SK-N-SH (cell line): ENCODE results near the gene SLC6A11. TPM values are rescaled to one million over a fixed set of nuclear protein-coding genes. Genes with fewer than 3 reads are reported as not detected.

Experiments
- CTCF ChIA-PET: fragments of 300-600, 350-600 bp; formaldehyde crosslinking; extraction: SDS; loops from one replicate; lab custom pipeline; 2021; lab: Yijun Ruan, JAX
- POLR2A ChIA-PET: fragments of 350-600 bp; sonication (Branson Sonifier 250); formaldehyde crosslinking; extraction: SDS; loops from one replicate; lab custom pipeline; 2020; ENCODE audit warnings: antibody characterized with exemption, inconsistent platforms; lab: Yijun Ruan, JAX
- DNase-seq: peaks from one replicate; pipeline ENCODE4 v3.0.0; 2012
- H2AFZ ChIP-seq: fragments of 200-600 bp; sonication (generic); 2 replicates; pipeline ENCODE4 v1.8.1; 2016; ENCODE audit warnings: antibody characterized with exemption, mild to moderate bottlenecking, low read depth
- H3F3A ChIP-seq: fragments of 200-600 bp; sonication (generic); replicated peaks from 2 replicates; pipeline ENCODE3; 2016; ENCODE audit warnings: antibody characterized with exemption, mild to moderate bottlenecking; ENCODE audit not compliant: insufficient read depth
- H3K27ac ChIP-seq, 2 experiments: fragments of 200-500 bp in 1 of 2; fragments of 200-600 bp in 1 of 2; sonication (Bioruptor generic) in 1 of 2; sonication (generic), shearing (Covaris generic) in 1 of 2; 2 replicates each; pipeline versions ENCODE4 v1.5.1 to v1.6.1; 2014 to 2016; ENCODE audit warnings: low read depth in 2 of 2, inconsistent platforms in 1 of 2, low read length in 1 of 2, mild to moderate bottlenecking in 1 of 2, mixed read lengths in 1 of 2
- H3K27me3 ChIP-seq: fragments of 200-600 bp; sonication (generic), shearing (Covaris generic); 2 replicates; pipeline ENCODE4 v1.6.1; 2016; ENCODE audit warnings: mixed run types; ENCODE audit not compliant: insufficient read depth
- H3K36me3 ChIP-seq, 2 experiments: fragments of 200-500 bp in 1 of 2; fragments of 200-600 bp in 1 of 2; sonication (Bioruptor generic) in 1 of 2; sonication (generic) in 1 of 2; replicated peaks in 1 of 2; 2 replicates each; pipeline versions ENCODE3 to v1.5.1; 2014 to 2016; ENCODE audit warnings: low read length in 1 of 2, mild to moderate bottlenecking in 1 of 2; ENCODE audit not compliant: insufficient read depth in 2 of 2, control insufficient read depth in 1 of 2
- H3K4me1 ChIP-seq, 2 experiments: fragments of 200-500 bp in 1 of 2; fragments of 200-600 bp in 1 of 2; sonication (Bioruptor generic) in 1 of 2; sonication (generic), shearing (Covaris generic) in 1 of 2; 2 replicates each; pipeline versions ENCODE4 v1.5.1 to v1.6.1; 2014 to 2016; ENCODE audit warnings: low read depth in 1 of 2, low read length in 1 of 2, mixed run types in 1 of 2; ENCODE audit not compliant: insufficient read depth in 2 of 2, control insufficient read depth in 1 of 2
- H3K4me2 ChIP-seq: fragments of 200-600 bp; sonication (generic), shearing (Covaris generic); 2 replicates; pipeline ENCODE4 v1.6.1; 2017; ENCODE audit warnings: mixed run types
- H3K4me3 ChIP-seq, 2 experiments: fragments of 200-500 bp in 1 of 2; fragments of 200-600 bp in 1 of 2; sonication (Bioruptor generic) in 1 of 2; sonication (generic), shearing (Covaris generic) in 1 of 2; 2 replicates each; pipeline versions ENCODE4 v1.5.1 to v1.8.1; 2014 to 2016; ENCODE audit warnings: low read depth in 2 of 2, inconsistent platforms in 1 of 2, low read length in 1 of 2, mild to moderate bottlenecking in 1 of 2, mixed read lengths in 1 of 2, moderate library complexity in 1 of 2
- H3K79me2 ChIP-seq: fragments of 200-600 bp; sonication (generic); 2 replicates; pipeline ENCODE4 v1.8.1; 2017; ENCODE audit warnings: mild to moderate bottlenecking; ENCODE audit not compliant: insufficient read depth
- H3K9ac ChIP-seq: fragments of 200-600 bp; sonication (generic); 2 replicates; pipeline ENCODE4 v1.6.1; 2017; ENCODE audit warnings: mixed run types
- H3K9me2 ChIP-seq: fragments of 200-600 bp; sonication (generic); 2 replicates; pipeline ENCODE4 v1.6.1; 2017; ENCODE audit warnings: mixed run types
- H3K9me3 ChIP-seq: fragments of 200-600 bp; sonication (generic); 2 replicates; pipeline ENCODE4 v1.6.1; 2017; ENCODE audit warnings: mixed run types, mild to moderate bottlenecking, moderate library complexity
- H4K20me1 ChIP-seq: fragments of 200-600 bp; sonication (generic); 2 replicates; pipeline ENCODE4 v1.6.1; 2017; ENCODE audit warnings: mild to moderate bottlenecking, mixed run types; ENCODE audit not compliant: insufficient read depth
- CHD2 ChIP-seq: fragments of 150-350 bp; IDR thresholded peaks from 2 replicates; pipeline ENCODE4 v1.6.1; 2018; ENCODE audit warnings: low read length; ENCODE audit not compliant: partially characterized antibody
- ELF1 ChIP-seq: IDR thresholded peaks from 2 replicates; pipeline ENCODE4 v1.4.0; 2012
- EZH2phosphoT487 ChIP-seq: fragments of 200-600 bp; sonication (generic); IDR thresholded peaks from 2 replicates; pipeline ENCODE4 v1.6.1; 2017; ENCODE audit warnings: low read depth, mixed run types, mild to moderate bottlenecking, antibody characterized with exemption, moderate library complexity, borderline replicate concordance
- FOXM1 ChIP-seq: IDR thresholded peaks from 2 replicates; pipeline ENCODE4 v1.4.0; 2012; ENCODE audit warnings: low read depth, mild to moderate bottlenecking
- GATA2 ChIP-seq: sonication (generic); formaldehyde crosslinking; IDR thresholded peaks from 2 replicates; pipeline ENCODE4 v1.5.0; 2020; ENCODE audit warnings: mild to moderate bottlenecking, missing genetic modification reagents
- JUND ChIP-seq: IDR thresholded peaks from 2 replicates; pipeline ENCODE4 v1.4.0; 2012
- MAX ChIP-seq: IDR thresholded peaks from 2 replicates; pipeline ENCODE4 v1.4.0; 2012; ENCODE audit warnings: low read depth
- MEF2A ChIP-seq: IDR thresholded peaks from 2 replicates; pipeline ENCODE4 v1.4.0; 2012; ENCODE audit warnings: low read depth, borderline replicate concordance
- NFIC ChIP-seq: IDR thresholded peaks from 2 replicates; pipeline ENCODE4 v1.4.0; 2012; ENCODE audit warnings: borderline replicate concordance
- PBX3 ChIP-seq: IDR thresholded peaks from 2 replicates; pipeline ENCODE4; 2012
- POLR2AphosphoS5 ChIP-seq: IDR thresholded peaks from 2 replicates; pipeline ENCODE4 v1.6.1; 2012; ENCODE audit warnings: low read depth, low read length
- RAD21 ChIP-seq: IDR thresholded peaks from 2 replicates; pipeline ENCODE4 v1.6.1; 2012; ENCODE audit warnings: mild to moderate bottlenecking, low read length
- REST ChIP-seq: IDR thresholded peaks from 2 replicates; pipeline ENCODE4 v1.6.1; 2012; ENCODE audit warnings: mild to moderate bottlenecking, low read depth, low read length, moderate library complexity
- RFX5 ChIP-seq: IDR thresholded peaks from 2 replicates; pipeline ENCODE4 v1.6.1; 2012; ENCODE audit warnings: mild to moderate bottlenecking, improper control_type of control experiment, low read length
- RXRA ChIP-seq: IDR thresholded peaks from 2 replicates; pipeline ENCODE4 v1.4.0; 2012; ENCODE audit warnings: low read depth, mild to moderate bottlenecking, borderline replicate concordance
- SIN3A ChIP-seq: IDR thresholded peaks from 2 replicates; pipeline ENCODE4 v1.6.1; 2012; ENCODE audit warnings: low read depth, mild to moderate bottlenecking, low read length, moderate library complexity, borderline replicate concordance
- SMC3 ChIP-seq: IDR thresholded peaks from 2 replicates; pipeline ENCODE4 v1.6.1; 2012; ENCODE audit warnings: low read depth, low read length, improper control_type of control experiment
- TEAD4 ChIP-seq: IDR thresholded peaks from 2 replicates; pipeline ENCODE4 v1.4.0; 2012; ENCODE audit warnings: mild to moderate bottlenecking, borderline replicate concordance; ENCODE audit not compliant: insufficient read depth
- USF1 ChIP-seq: IDR thresholded peaks from 2 replicates; pipeline ENCODE4 v1.4.0; 2012; ENCODE audit warnings: low read depth, borderline replicate concordance
- YY1 ChIP-seq: IDR thresholded peaks from 2 replicates; pipeline ENCODE4 v1.4.0; 2012; ENCODE audit warnings: low read depth, mild to moderate bottlenecking
- WGBS: methylation state at CpG from one replicate; pipeline ENCODE4 v1.1.6; 2017; ENCODE audit warnings: low lambda C conversion rate; 5-methylcytosine and 5-hydroxymethylcytosine counted together
- polyA plus RNA-seq, 3 experiments: library from polyadenylated mRNA; depleted of rRNA; stranded (reverse); fragments of >200 nt; gene quantifications; 2 replicates each; pipeline ENCODE4 v1.2.3, GENCODE V29; 2012
- TF ChIP-seq, protein P1 (sequence below): fragments of 150-350 bp; IDR thresholded peaks from 2 replicates; pipeline ENCODE4 v1.6.1; 2016; ENCODE audit warnings: mild to moderate bottlenecking, low read depth, low read length

The SLC6A11 gene
- polyA plus RNA-seq, 1 of the 3 experiments (the other 2 are of a cell fraction) = 0.03 TPM

DNA sequence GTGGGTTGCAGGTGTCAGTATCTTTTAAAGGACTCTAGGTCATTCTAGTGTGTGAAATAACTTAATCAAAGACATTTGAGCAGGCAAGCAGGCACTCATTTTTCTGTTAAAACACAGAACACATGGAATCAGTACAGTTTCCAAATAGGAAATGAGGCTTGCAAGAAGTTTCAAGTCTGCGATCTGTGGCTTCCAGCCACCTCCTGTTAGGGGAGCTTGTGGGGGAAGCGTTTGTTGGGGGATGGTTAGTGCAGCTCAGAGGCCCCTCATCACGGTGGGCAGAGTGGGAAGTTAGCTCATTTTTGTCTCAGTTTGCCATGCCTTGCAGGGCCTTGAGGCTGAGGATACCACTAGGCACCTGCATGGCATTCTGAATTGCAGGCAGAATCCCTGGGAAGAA, 59.9 kb downstream of the SLC6A11 start (continued):
- TF ChIP-seq, protein P1, sequence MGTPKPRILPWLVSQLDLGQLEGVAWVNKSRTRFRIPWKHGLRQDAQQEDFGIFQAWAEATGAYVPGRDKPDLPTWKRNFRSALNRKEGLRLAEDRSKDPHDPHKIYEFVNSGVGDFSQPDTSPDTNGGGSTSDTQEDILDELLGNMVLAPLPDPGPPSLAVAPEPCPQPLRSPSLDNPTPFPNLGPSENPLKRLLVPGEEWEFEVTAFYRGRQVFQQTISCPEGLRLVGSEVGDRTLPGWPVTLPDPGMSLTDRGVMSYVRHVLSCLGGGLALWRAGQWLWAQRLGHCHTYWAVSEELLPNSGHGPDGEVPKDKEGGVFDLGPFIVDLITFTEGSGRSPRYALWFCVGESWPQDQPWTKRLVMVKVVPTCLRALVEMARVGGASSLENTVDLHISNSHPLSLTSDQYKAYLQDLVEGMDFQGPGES = no peak
- TF ChIP-seq ELF1 (no peak), RXRA (no peak), NFIC (no peak), YY1 (no peak), GATA2 (CRISPR knock-in tag) (no peak), FOXM1 (no peak), REST (no peak), SMC3 (no peak)
- TF ChIP-seq, all 33 proteins: peak for 0

DNA sequence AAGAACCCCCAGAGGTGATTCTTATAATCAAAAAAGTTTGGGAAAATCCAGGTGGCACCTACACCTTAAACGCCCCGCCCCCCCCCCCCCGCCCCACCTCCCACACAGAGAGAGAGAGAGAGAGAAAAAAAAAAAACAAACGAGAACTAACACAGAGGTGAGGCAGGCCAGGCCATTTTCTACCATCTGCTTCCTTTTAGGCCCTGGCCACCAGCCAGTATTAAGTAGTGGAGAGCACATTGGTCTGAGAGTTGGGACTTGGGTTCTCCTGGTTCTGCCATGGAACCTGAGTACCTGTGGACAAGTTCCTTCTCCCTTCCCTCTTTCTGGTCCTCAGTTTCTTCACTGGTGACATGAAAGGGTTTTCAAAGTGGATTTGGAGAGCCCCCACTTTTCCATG, 60.6 kb downstream of the SLC6A11 start:
- ChIA-PET CTCF (no interaction called here), POLR2A (no interaction called here)
- no peaks in the 10 kb centered on the region for H3K9me3 ChIP-seq
- no peak overlapping the region for H2AFZ ChIP-seq
- no peaks in the 10 kb centered on the region for H3K9me2 ChIP-seq
- H3F3A ChIP-seq = no peaks in the 10 kb centered on the region
- H3K4me2 ChIP-seq = no peak overlapping the region
- no peak for DNase-seq
- no peak overlapping the region for H3K9ac ChIP-seq
- 8% methylated on average over 4 of the region's 4 CpGs for WGBS
- TF ChIP-seq TEAD4 = no peak
- TF ChIP-seq RXRA = no peak
- TF ChIP-seq USF1 = no peak
- TF ChIP-seq MEF2A = no peak
- no peak for TF ChIP-seq NFIC
- TF ChIP-seq EZH2phosphoT487 = no peak
- TF ChIP-seq RFX5 = no peak
- TF ChIP-seq GATA2 (CRISPR knock-in tag) = no peak
- TF ChIP-seq POLR2AphosphoS5 = no peak
- TF ChIP-seq JUND = no peak
- TF ChIP-seq CHD2 = no peak
- no peak for TF ChIP-seq PBX3
- no peak for TF ChIP-seq MAX
- TF ChIP-seq FOXM1 = no peak
- TF ChIP-seq SIN3A = no peak
- no peak for TF ChIP-seq RAD21
- TF ChIP-seq ELF1 = no peak
- no peak overlapping the region for H3K27ac ChIP-seq
- no peaks in the 10 kb centered on the region for H4K20me1 ChIP-seq
- no peak overlapping the region for H3K4me3 ChIP-seq
- H3K27me3 ChIP-seq = no peaks in the 10 kb centered on the region
- no peaks in the 10 kb centered on the region for H3K79me2 ChIP-seq
- peaks cover 0 to 3% of the 10 kb centered on the region in 2 experiments; a peak in 1 of 4 replicates for H3K4me1 ChIP-seq
- H3K36me3 ChIP-seq = no peaks in the 10 kb centered on the region
